Stimulated activated naive CD8-positive, alpha-beta T cell treated with anti-CD3 and anti-CD28 coated beads, Interleukin-15, Interleukin-2, amounts not matched to agents 100 ng/mL and 50 ng/mL, for 24 hours (primary cell): ENCODE data around the gene RIPK3.
"Not testable (repeated sequence)": the region's sequence is repeated elsewhere in the genome, so short reads cannot be mapped to it uniquely, and the experiment has no call there.

Experiments used
- H3K27ac Mint-ChIP-seq: one replicate; pipeline ENCODE4 v1.8.0; 2021; ENCODE audit warnings: mild to moderate bottlenecking, mixed read lengths
- H3K27me3 Mint-ChIP-seq: one replicate; pipeline ENCODE4 v1.8.0; 2021; ENCODE audit warnings: mixed read lengths
- H3K36me3 Mint-ChIP-seq: one replicate; pipeline ENCODE4 v1.8.0; 2021; ENCODE audit warnings: low read depth, mixed read lengths
- H3K4me1 Mint-ChIP-seq: one replicate; pipeline ENCODE4 v1.8.0; 2021; ENCODE audit warnings: low read depth, mixed read lengths
- H3K4me3 Mint-ChIP-seq: one replicate; pipeline ENCODE4 v1.8.0; 2021; ENCODE audit warnings: mild to moderate bottlenecking, mixed read lengths
- H3K9me3 Mint-ChIP-seq: one replicate; pipeline ENCODE4 v1.8.0; 2021; ENCODE audit warnings: mixed read lengths

The RIPK3 gene

GRCh38 chr14:24340606-24341005, 815 bp upstream of the RIPK3 start:
- peaks cover 21% of the 10 kb centered on the region for H3K4me1 Mint-ChIP-seq
- H3K36me3 Mint-ChIP-seq = peaks cover 6% of the 10 kb centered on the region
- H3K27me3 Mint-ChIP-seq = peaks cover 22% of the 10 kb centered on the region
- no peak overlapping the region for H3K27ac Mint-ChIP-seq
- H3K4me3 Mint-ChIP-seq = no peak overlapping the region
- no peaks in the 10 kb centered on the region for H3K9me3 Mint-ChIP-seq

- H3K4me1 Mint-ChIP-seq = peaks cover 35% of the 10 kb centered on the region
- no peak overlapping the region for H3K27ac Mint-ChIP-seq
- no peaks in the 10 kb centered on the region for H3K9me3 Mint-ChIP-seq
- H3K4me3 Mint-ChIP-seq = peak overlapping the region; percentile 87
- peaks cover 6% of the 10 kb centered on the region for H3K36me3 Mint-ChIP-seq
- peaks cover 24% of the 10 kb centered on the region for H3K27me3 Mint-ChIP-seq
Measured at GRCh38 chr14:24338843-24339242, 948 bp downstream of the RIPK3 start.

GRCh38 chr14:24337824-24338175, 2.0 kb downstream of the RIPK3 start:
- H3K4me3 Mint-ChIP-seq = no peak overlapping the region
- no peaks in the 10 kb centered on the region for H3K9me3 Mint-ChIP-seq
- H3K27me3 Mint-ChIP-seq = peaks cover 27% of the 10 kb centered on the region
- H3K36me3 Mint-ChIP-seq = peaks cover 6% of the 10 kb centered on the region
- H3K27ac Mint-ChIP-seq = no peak overlapping the region
- H3K4me1 Mint-ChIP-seq = peaks cover 46% of the 10 kb centered on the region

GRCh38 chr14:24337144-24337823, 2.5 kb downstream of the RIPK3 start:
- Mint-ChIP-seq H3K4me1 (peaks cover 51% of the 10 kb centered on the region), H3K9me3 (no peaks in the 10 kb centered on the region), H3K27me3 (peaks cover 28% of the 10 kb centered on the region), H3K4me3 (no peak overlapping the region), H3K36me3 (peaks cover 6% of the 10 kb centered on the region), H3K27ac (no peak overlapping the region)

- no peaks in the 10 kb centered on the region for H3K9me3 Mint-ChIP-seq
- H3K36me3 Mint-ChIP-seq = peaks cover 6% of the 10 kb centered on the region
Measured at GRCh38 chr14:24335461-24336171, 4.2 kb downstream of the RIPK3 start.

GRCh38 chr14:24334431-24335291, 5.1 kb downstream of the RIPK3 start, which contains the start of gene ADCY4:
Gene ADCY4, minus strand, starts transcription at chr14:24335071. Its CDS starts 419 bp downstream, at chr14:24334652.
- H3K27me3 Mint-ChIP-seq = peaks cover 31% of the 10 kb centered on the region
- H3K9me3 Mint-ChIP-seq = no peaks in the 10 kb centered on the region
- H3K4me1 Mint-ChIP-seq = peaks cover 65% of the 10 kb centered on the region
- peaks cover 6% of the 10 kb centered on the region for H3K36me3 Mint-ChIP-seq
- no peak within 1 kb of the TSS for H3K27ac Mint-ChIP-seq
- peak within 1 kb of the TSS; percentile 63 for H3K4me3 Mint-ChIP-seq

More at GRCh38 chr14:24335461-24336171, 4.2 kb downstream of the RIPK3 start:
- Mint-ChIP-seq H3K27me3 (peaks cover 27% of the 10 kb centered on the region), H3K4me1 (peaks cover 61% of the 10 kb centered on the region), H3K4me3 (peak overlapping the region; percentile 51), H3K27ac (no peak overlapping the region)

GRCh38 chr14:24332268-24332993, 7.4 kb downstream of the RIPK3 start:
- Mint-ChIP-seq H3K36me3 (peaks cover 6% of the 10 kb centered on the region), H3K27me3 (peaks cover 31% of the 10 kb centered on the region), H3K4me3 (peak overlapping the region; percentile 80), H3K9me3 (no peaks in the 10 kb centered on the region), H3K4me1 (peaks cover 64% of the 10 kb centered on the region), H3K27ac (peak overlapping the region; percentile 12)

- Mint-ChIP-seq H3K27me3 (peaks cover 31% of the 10 kb centered on the region), H3K4me1 (peaks cover 69% of the 10 kb centered on the region), H3K36me3 (peaks cover 6% of the 10 kb centered on the region), H3K9me3 (no peaks in the 10 kb centered on the region), H3K27ac (peak overlapping the region; percentile 12), H3K4me3 (peak overlapping the region; percentile 80)
Measured at GRCh38 chr14:24331731-24332267, 8.0 kb downstream of the RIPK3 start.

GRCh38 chr14:24330973-24331674, 8.7 kb downstream of the RIPK3 start:
- peaks cover 69% of the 10 kb centered on the region for H3K4me1 Mint-ChIP-seq
- H3K27ac Mint-ChIP-seq = no peak overlapping the region
- H3K9me3 Mint-ChIP-seq = no peaks in the 10 kb centered on the region
- no peak overlapping the region for H3K4me3 Mint-ChIP-seq
- H3K27me3 Mint-ChIP-seq = peaks cover 31% of the 10 kb centered on the region
- H3K36me3 Mint-ChIP-seq = peaks cover 2% of the 10 kb centered on the region

GRCh38 chr14:24329736-24330135, 10.1 kb downstream of the RIPK3 start:
- H3K4me3 Mint-ChIP-seq = peak overlapping the region; percentile 8
- H3K27ac Mint-ChIP-seq = no peak overlapping the region
- no peaks in the 10 kb centered on the region for H3K9me3 Mint-ChIP-seq
- H3K27me3 Mint-ChIP-seq = peaks cover 24% of the 10 kb centered on the region
- peaks cover 61% of the 10 kb centered on the region for H3K4me1 Mint-ChIP-seq
- H3K36me3 Mint-ChIP-seq = no peaks in the 10 kb centered on the region

GRCh38 chr14:24329073-24329663, 10.6 kb downstream of the RIPK3 start:
- Mint-ChIP-seq H3K4me1 (peaks cover 58% of the 10 kb centered on the region), H3K4me3 (no peak overlapping the region), H3K27ac (peak overlapping the region; percentile 36), H3K27me3 (peaks cover 22% of the 10 kb centered on the region), H3K9me3 (no peaks in the 10 kb centered on the region), H3K36me3 (no peaks in the 10 kb centered on the region)

GRCh38 chr14:24327914-24328313, 11.9 kb downstream of the RIPK3 start:
- not testable (repeated sequence) for H3K9me3 Mint-ChIP-seq, H3K36me3 Mint-ChIP-seq, H3K27ac Mint-ChIP-seq, H3K4me3 Mint-ChIP-seq
- H3K4me1 Mint-ChIP-seq = peaks cover 45% of the 10 kb centered on the region
- H3K27me3 Mint-ChIP-seq = peaks cover 14% of the 10 kb centered on the region

GRCh38 chr14:24327303-24327702, 12.5 kb downstream of the RIPK3 start:
- no peak overlapping the region for H3K27ac Mint-ChIP-seq
- peaks cover 39% of the 10 kb centered on the region for H3K4me1 Mint-ChIP-seq
- H3K9me3 Mint-ChIP-seq = no peaks in the 10 kb centered on the region
- no peak overlapping the region for H3K4me3 Mint-ChIP-seq
- H3K27me3 Mint-ChIP-seq = peaks cover 10% of the 10 kb centered on the region
- no peaks in the 10 kb centered on the region for H3K36me3 Mint-ChIP-seq
